Psoas muscle (tissue), 8 donors: Measurements from ENCODE around the gene ADM. TPM values are rescaled to one million over a fixed set of nuclear protein-coding genes. Genes with fewer than 3 reads are reported as not detected.

Experiments used
- ATAC-seq, 4 donors: fragments of 200-7000 bp; cut with Tn5 transposase; one replicate each; pipeline ENCODE4 v1.9.1; 2020; ENCODE audit warnings: moderate library complexity in 3 of 4, mild to moderate bottlenecking in 2 of 4
- DNase-seq, 2 donors: peaks; one replicate each; pipeline ENCODE4 v3.0.0-alpha.2; 2020
- H3K27ac ChIP-seq: fragments of 200-600 bp; one replicate; pipeline ENCODE4 v1.8.0; 2022
- H3K27me3 ChIP-seq, 3 donors: fragments of 200-600 bp in 1 of 3; one replicate each; pipeline versions ENCODE4 v1.6.1 to v1.8.0; 2013 to 2022; ENCODE audit warnings: low read length in 2 of 3, mild to moderate bottlenecking in 2 of 3, moderate library complexity in 1 of 3; ENCODE audit not compliant: insufficient read depth in 3 of 3
- H3K36me3 ChIP-seq, 2 donors: fragments of 200-600 bp in 1 of 2; one replicate each; pipeline versions ENCODE4 v1.6.1 to v1.8.0; 2013 to 2022; ENCODE audit warnings: low read depth in 1 of 2, mild to moderate bottlenecking in 1 of 2, moderate library complexity in 1 of 2; ENCODE audit not compliant: insufficient read depth in 1 of 2
- H3K4me1 ChIP-seq: fragments of 200-600 bp; one replicate; pipeline ENCODE4 v1.8.0; 2022
- H3K4me3 ChIP-seq: fragments of 200-600 bp; one replicate; pipeline ENCODE4 v1.8.0; 2022; ENCODE audit warnings: mild to moderate bottlenecking
- H3K9me3 ChIP-seq: fragments of 200-600 bp; one replicate; pipeline ENCODE4 v1.8.0; 2022
- CTCF ChIP-seq: fragments of 200-600 bp; IDR thresholded peaks from one replicate; pipeline ENCODE4 v1.8.0; 2022; ENCODE audit warnings: antibody characterized with exemption
- WGBS, 3 donors: extraction: QIAGEN DNeasy Blood & Tissue Kit; methylation state at CpG; one replicate each; pipeline versions ENCODE4 v1.1.6 to v1.1.7; 2013; 5-methylcytosine and 5-hydroxymethylcytosine counted together
- intact Hi-C, 2 donors: fragments of 100-400 bp; cut with DNase I; formaldehyde crosslinking; loops; one replicate each; pipeline versions ENCODE4 v1.11.0 to v1.14.2; 2022
- polyA plus RNA-seq, 3 donors: library from polyadenylated mRNA; stranded (reverse); fragments of 200-250 nt; gene quantifications; one replicate each; pipeline ENCODE4 v1.2.3, GENCODE V29; 2013
- total RNA-seq, 4 donors: library from RNA; stranded (reverse); fragmentation: NEBNext Ultra II Directional in 2 of 4; extraction: Animal tissue kit (Norgen Biotek cat#: 25700) in 2 of 4; gene quantifications; one replicate each; pipeline versions ENCODE4 v1.2.1 to v1.2.4, GENCODE V29; 2021 to 2023
- donor health status: healthy with polysubstance abuse.
- donor health status: DM: no; HTN: no; CAD: no; lungs with moderate emphysema.
- donor health status: Bipolar disorder and iron deficiency.
- donor health status: healthy.
- donor health status: DM: yes; HTN: yes; CAD: no.
- donor health status: DM: no; HTN: no; CAD: no.
- donor health status: DM: no; HTN: no; CAD: no.
- donor health status: DM: yes; HTN: yes; CAD: no.

Gene ADM
- total and polyA plus RNA-seq, 7 donors: 11.7 to 73.3 (median 23.1) TPM

- H3K27me3 ChIP-seq: no peaks in the 10 kb centered on the region
- H3K27ac ChIP-seq: peak overlapping the region; percentile 86
- intact Hi-C loops: loop anchor here in 1 of 2 donors (10.0 kb wide), 1 partner anchor 327 kb away; no protein-coding TSS in a partner anchor
- no peaks in the 10 kb centered on the region for H3K9me3 ChIP-seq
- H3K4me1 ChIP-seq: peaks cover 8% of the 10 kb centered on the region
- no peak for ATAC-seq
- no peaks in the 10 kb centered on the region for H3K36me3 ChIP-seq
- no peak for DNase-seq
- 55 to 59% (median 59%) methylated on average over 9 of the region's 9 CpGs for WGBS, 3 donors
- H3K4me3 ChIP-seq: peak overlapping the region; percentile 84
- no peak for TF ChIP-seq CTCF
Measured at GRCh38 chr11:10301656-10302358, 3.1 kb upstream of the ADM start.

DNA sequence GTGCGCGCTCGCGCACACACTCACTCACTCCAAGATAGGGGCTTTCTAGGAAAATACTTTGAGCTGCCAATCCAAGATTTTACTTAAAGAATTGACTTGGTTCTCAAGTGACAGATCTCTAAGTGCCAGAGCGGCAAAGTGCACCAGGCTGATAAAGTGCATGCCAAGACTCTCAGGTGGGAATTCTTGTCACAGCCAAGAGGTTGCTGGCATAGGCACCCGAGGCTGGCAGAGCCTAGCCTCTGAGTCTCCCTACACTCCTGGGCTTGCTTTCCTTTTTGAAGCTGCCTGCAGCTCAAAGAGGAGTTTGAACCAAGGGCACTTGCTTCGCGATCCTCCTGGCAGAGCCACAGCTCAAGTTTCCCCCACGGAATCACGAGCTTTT is 2.5 kb upstream of the ADM start:
- H3K4me3 ChIP-seq: peak overlapping the region; percentile 84
- WGBS, 3 donors: 24 to 37% (median 28%) methylated on average over 10 of the region's 10 CpGs
- ATAC-seq (peak in 3 of 4 donors; percentile 1 to 3 (median 2)), DNase-seq (no peak)
- no peak for TF ChIP-seq CTCF
- peak overlapping the region; percentile 86 for H3K27ac ChIP-seq
- H3K36me3 ChIP-seq: no peaks in the 10 kb centered on the region
- no peaks in the 10 kb centered on the region for H3K9me3 ChIP-seq
- H3K4me1 ChIP-seq: peaks cover 8% of the 10 kb centered on the region
- no peaks in the 10 kb centered on the region for H3K27me3 ChIP-seq
- intact Hi-C loops: loop anchor here in 1 of 2 donors (10.0 kb wide), 1 partner anchor 328 kb away; no protein-coding TSS in a partner anchor

DNA sequence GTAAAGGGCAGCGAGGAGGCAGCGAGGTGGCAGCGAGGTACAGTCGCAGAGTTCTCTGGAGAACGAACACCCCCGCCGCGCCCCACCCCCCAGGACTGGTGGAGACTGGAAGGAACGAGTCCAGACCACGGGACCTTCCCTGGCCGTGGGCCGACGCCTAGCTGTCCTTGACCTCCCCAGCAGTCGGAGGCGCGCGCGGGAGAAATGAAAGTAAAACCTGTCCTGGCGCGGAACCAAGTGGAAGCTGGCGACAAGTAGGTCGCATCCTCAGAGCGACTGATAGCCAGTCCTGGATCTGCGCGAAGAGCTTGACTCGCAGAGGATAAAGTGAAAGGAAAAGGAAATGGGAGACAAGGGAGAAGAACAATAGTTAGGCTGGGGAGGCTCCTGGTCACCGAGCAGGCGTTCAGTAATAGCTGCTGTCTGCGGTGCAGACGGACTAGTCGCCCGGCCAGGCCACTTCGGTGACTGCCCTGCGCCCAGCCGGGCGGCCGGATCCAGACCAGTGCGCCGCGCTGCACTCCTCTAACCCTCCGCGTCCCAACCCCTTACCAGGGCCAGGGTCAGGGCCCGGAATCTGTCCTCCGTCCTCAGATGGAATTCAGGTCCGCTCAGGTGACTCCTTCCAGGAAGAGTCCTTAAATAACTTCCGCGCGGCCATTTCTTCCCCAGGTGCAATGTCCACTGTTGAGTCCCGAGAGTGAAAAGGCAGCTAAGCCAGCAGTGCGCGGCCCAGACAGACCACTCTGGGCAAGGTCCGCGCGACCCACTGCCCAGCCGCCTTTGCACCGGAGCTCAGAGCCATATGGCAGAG is 1.9 kb upstream of the ADM start:
- no peak for TF ChIP-seq CTCF
- Histone ChIP-seq H3K27ac (peak overlapping the region; percentile 86), H3K27me3 (no peaks in the 10 kb centered on the region), H3K9me3 (no peaks in the 10 kb centered on the region), H3K4me1 (peaks cover 8% of the 10 kb centered on the region), H3K36me3 (no peaks in the 10 kb centered on the region), H3K4me3 (peak overlapping the region; percentile 84)
- WGBS, 3 donors: 0 to 1% (median 1%) methylated on average over 55 to 56 of the region's 56 CpGs
- DNase-seq (peak; percentile 87 to 93), ATAC-seq (peak; percentile 38 to 58 (median 52))
- intact Hi-C loops: loop anchor here in 1 of 2 donors (10.0 kb wide), 1 partner anchor 328 kb away; no protein-coding TSS in a partner anchor

GRCh38 chr11:10303558-10304363 is 1.1 kb upstream of the ADM start:
- intact Hi-C loops: loop anchor here in 1 of 2 donors (10.0 kb wide), 1 partner anchor 329 kb away; no protein-coding TSS in a partner anchor
- no peaks in the 10 kb centered on the region for H3K9me3 ChIP-seq
- peaks cover 16% of the 10 kb centered on the region for H3K4me1 ChIP-seq
- H3K36me3 ChIP-seq: no peaks in the 10 kb centered on the region
- peak overlapping the region; percentile 86 for H3K27ac ChIP-seq
- 19 to 29% (median 26%) methylated on average over 29 of the region's 29 CpGs for WGBS, 3 donors
- no peak for TF ChIP-seq CTCF
- DNase-seq: peak; percentile 34 to 66
- peak in 1 of 4 donors; percentile 3 for ATAC-seq
- no peaks in the 10 kb centered on the region for H3K27me3 ChIP-seq
- H3K4me3 ChIP-seq: peak overlapping the region; percentile 84
